ENCODE data around the gene JAKMIP2. TPM values are rescaled to one million over a fixed set of nuclear protein-coding genes. Genes with fewer than 3 reads are reported as not detected.

JAKMIP2 gene
- total RNA-seq, 1 experiment from 2014 or later: 6.4 TPM

DNA sequence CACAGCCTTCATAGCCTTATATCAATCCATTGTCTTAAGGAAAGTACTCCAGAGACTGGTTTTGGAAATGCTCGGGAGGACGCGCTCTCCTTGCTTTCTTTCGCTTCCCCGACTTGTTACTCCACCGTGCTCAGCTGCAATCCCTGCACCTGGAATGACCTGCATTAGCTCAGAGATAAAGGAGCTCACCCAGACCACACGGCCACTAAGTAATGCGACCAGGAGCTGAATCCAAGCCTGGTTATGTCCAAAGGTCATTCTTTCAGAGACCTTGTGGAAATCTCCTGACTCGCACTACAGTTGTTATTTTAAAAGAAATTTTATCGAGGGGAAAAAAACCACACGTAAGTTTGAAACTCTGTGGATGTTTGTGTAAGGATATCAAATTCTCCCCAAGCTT lies 137.3 kb downstream of the JAKMIP2 start:
- WGBS (ENCODE audit: extremely low coverage, insufficient read length, low lambda C conversion rate): no CpG with 5 or more reads among the region's 11 CpGs
- TF ChIP-seq, protein P1, sequence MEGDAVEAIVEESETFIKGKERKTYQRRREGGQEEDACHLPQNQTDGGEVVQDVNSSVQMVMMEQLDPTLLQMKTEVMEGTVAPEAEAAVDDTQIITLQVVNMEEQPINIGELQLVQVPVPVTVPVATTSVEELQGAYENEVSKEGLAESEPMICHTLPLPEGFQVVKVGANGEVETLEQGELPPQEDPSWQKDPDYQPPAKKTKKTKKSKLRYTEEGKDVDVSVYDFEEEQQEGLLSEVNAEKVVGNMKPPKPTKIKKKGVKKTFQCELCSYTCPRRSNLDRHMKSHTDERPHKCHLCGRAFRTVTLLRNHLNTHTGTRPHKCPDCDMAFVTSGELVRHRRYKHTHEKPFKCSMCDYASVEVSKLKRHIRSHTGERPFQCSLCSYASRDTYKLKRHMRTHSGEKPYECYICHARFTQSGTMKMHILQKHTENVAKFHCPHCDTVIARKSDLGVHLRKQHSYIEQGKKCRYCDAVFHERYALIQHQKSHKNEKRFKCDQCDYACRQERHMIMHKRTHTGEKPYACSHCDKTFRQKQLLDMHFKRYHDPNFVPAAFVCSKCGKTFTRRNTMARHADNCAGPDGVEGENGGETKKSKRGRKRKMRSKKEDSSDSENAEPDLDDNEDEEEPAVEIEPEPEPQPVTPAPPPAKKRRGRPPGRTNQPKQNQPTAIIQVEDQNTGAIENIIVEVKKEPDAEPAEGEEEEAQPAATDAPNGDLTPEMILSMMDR (conservative IDR thresholded peaks at IDR 0.05): no peak
- Histone ChIP-seq H2BK120ac (ENCODE audit: low read depth, low read length, poor library complexity, severe bottlenecking) (no peak overlapping the region), H3K9me3 (ENCODE audit: control insufficient read depth, low read depth, low read length) (no peaks in the 10 kb centered on the region), H3K4me1 (ENCODE audit: insufficient read depth, low read length) (no peaks in the 10 kb centered on the region), H3K14ac (ENCODE audit: insufficient read depth, low read length) (no peak overlapping the region), H2BK15ac (ENCODE audit: low read depth, low read length) (no peak overlapping the region), H3K27me3 (ENCODE audit: insufficient read depth, low read length) (no peaks in the 10 kb centered on the region), H3K4ac (ENCODE audit: low read depth, low read length) (no peak overlapping the region), H3K23ac (ENCODE audit: insufficient read length, low read depth, low read length) (no peak overlapping the region), H3K9ac (ENCODE audit: extremely low read depth, insufficient read length, low read length) (no peak overlapping the region), H3K18ac (ENCODE audit: insufficient read length, low read depth, low read length) (no peak overlapping the region), H4K5ac (ENCODE audit: insufficient read length, low read depth, low read length) (no peak overlapping the region), H2BK20ac (ENCODE audit: low read depth, low read length, poor library complexity, severe bottlenecking) (no peak overlapping the region), H2AK5ac (ENCODE audit: insufficient read length, low read length) (no peak overlapping the region), H3K79me1 (ENCODE audit: insufficient read depth, low read depth, low read length, poor library complexity, severe bottlenecking) (no peaks in the 10 kb centered on the region), H3K56ac (ENCODE audit: insufficient read length, low read depth, low read length) (no peak overlapping the region), H4K91ac (ENCODE audit: insufficient read length, low read depth, low read length) (no peak overlapping the region), H4K8ac (replicated peaks; ENCODE audit: insufficient read length, low read depth, low read length) (no peak overlapping the region), H3K4me2 (ENCODE audit: insufficient read depth, insufficient read length, low read length) (no peak overlapping the region), H4K20me1 (ENCODE audit: control insufficient read depth, insufficient read depth, insufficient read length) (peaks cover 2% of the 10 kb centered on the region), H3K27ac (ENCODE audit: insufficient read length, low read depth, low read length) (no peak overlapping the region), H3K23me2 (ENCODE audit: insufficient read length, low read depth, low read length, poor library complexity, severe bottlenecking) (no peaks in the 10 kb centered on the region), H2BK12ac (ENCODE audit: insufficient read length, low read depth, low read length) (no peak overlapping the region), H3T11ph (ENCODE audit: low read length) (no peak overlapping the region), H2AFZ (ENCODE audit: low read length) (no peak overlapping the region), H3K79me2 (ENCODE audit: insufficient read depth, low read length) (no peaks in the 10 kb centered on the region), H2BK5ac (ENCODE audit: insufficient read length, low read length) (no peak overlapping the region)
- Mint-ChIP-seq H3K27ac (peak overlapping the region in 2 of 3 experiments; percentile 58 to 59; a peak in 3 of 7 replicates), H3K9me3 (no peaks in the 10 kb centered on the region), H3K4me1 (peaks cover 0 to 2% of the 10 kb centered on the region in 2 experiments; a peak in 2 of 4 replicates), H3K27me3 (ENCODE audit: low read depth) (no peaks in the 10 kb centered on the region), H3K36me3 (ENCODE audit: insufficient read depth in 1 of 3, low read depth in 3 of 3) (peaks cover 19 to 59% (median 37%) of the 10 kb centered on the region in 3 experiments; a peak in 6 of 7 replicates), H3K4me3 (no peak overlapping the region)
- no peak for DNase-seq
